ENCODE results near the gene LIN52.
A peak's percentile ranks its signal among the peaks of the same experiment; 100 is the strongest.
"Not testable (repeated sequence)": the region's sequence is repeated elsewhere in the genome, so short reads cannot be mapped to it uniquely, and the experiment has no call there.

LIN52 gene

DNA sequence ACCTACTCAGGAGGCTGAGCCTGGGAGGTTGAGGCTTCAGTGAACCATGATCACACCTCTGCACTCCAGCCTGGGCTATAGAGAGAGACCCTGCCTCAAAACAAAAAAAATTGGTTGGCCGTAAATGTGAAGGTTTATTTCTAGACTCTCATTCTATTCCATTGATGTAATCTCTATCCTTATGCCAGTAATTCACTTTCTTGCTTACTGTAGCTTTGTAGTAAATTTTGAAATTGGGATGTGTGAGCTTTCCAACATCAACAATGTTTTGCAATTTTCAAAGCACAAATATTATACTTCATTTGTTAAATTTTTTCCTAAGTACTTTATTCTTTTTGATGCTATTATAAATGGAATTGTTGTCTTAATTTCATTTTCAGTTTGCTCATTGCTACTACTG lies 24.6 kb downstream of the LIN52 start:
- DNase-seq = no peak

DNA sequence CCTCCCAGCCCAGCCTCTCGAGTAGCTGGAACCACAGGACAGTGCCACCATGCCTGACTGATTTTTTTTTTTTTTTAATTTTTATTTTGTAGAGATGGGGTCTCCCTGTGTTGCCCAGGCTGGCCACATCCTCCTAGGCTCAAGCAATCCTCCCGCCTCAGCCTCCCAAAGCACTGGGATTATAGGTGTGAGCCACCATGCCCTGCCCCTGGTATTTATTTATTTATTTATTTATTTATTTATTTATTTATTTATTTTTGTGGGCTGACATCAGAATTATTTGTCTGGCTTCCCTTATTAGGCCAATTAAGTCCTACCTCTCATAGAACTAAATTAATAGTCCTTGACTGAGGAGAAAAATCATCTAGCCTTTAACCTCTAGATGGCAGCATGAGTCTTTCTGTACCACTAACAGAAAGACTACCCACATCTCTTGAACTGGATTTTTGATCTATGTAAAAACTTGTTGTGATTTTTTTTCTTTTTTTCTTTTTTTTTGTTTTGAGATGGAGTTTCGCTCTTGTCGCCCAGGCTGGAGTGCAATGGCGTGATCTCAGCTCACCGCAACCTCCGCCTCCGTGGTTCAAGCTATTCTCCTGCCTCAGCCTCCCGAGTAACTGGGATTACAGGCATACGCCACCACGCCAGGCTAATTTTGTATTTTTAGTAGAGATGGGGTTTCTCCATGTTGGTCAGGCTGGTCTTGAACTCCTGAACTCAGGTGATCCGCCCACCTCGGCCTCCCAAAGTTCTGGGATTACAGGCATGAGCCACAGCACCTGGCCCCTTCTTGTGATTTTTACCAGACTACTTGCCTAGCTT lies 26.9 kb downstream of the LIN52 start:
- DNase-seq = peak; percentile 58

DNA sequence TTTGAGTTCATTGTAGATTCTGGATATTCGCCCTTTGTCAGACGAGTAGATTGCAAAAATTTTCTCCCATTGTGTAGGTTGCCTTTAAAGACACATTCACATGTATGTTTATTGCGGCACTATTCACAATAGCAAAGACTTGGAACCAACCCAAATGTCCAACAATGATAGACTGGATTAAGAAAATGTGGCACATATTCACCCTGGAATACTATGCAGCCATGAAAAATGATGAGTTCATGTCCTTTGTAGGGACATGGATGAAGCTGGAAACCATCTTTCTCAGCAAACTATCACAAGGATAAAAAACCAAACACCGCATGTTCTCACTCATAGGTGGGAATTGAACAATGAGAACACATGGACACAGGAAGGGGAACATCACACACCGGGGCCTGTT lies 40.7 kb downstream of the LIN52 start:
- not testable (repeated sequence) for DNase-seq

DNA sequence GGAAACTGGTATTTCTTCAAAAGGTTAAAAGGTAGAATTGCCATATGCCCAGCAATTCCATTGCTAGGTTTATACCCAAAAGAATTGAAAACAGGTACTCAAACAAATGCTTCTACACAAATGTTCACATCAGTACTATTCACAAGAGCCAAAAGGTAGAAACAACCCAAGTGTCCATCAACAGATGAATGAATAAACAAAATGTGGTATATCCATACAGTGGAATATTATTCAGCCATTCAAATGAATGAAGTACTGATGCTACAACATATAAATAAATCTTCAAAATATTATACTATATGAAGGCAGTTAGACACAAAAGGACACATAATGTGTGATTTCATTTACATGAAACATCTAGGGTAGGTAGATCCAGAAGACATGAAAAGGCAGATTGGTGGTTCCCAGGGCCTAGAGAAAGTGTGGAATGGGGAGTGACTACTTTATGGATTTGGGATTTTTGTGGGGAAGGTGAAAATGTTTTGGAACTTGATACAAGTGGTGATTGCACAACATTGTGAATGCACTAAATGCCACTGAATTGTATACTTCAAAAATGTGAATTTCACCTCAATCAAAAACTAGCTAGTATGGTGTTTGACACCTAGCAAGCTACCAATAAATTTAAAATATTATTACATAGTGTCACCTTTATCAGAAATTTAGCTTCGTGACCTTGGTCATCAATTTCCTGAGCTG lies 41.7 kb downstream of the LIN52 start:
- no peak for DNase-seq

DNA sequence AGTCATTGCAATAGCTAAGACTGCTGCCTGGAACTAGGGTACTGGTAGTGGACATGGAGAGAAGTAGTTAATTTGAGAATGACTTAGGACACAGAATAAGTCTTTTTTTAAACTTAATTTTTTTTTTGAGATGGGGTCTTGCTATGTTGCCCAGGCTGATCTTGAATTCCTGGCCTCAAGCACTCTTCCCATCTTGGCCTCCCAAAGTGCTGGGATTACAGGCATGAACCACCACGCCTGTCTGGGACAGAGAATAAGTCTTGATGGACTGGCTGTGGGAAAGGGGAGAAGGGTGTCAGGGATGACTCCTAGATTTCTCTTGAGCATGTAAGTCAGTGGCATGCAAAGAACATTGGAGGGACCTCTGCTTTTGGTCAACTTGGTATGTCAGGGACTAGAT lies 42.9 kb downstream of the LIN52 start:
- DNase-seq = no peak

DNA sequence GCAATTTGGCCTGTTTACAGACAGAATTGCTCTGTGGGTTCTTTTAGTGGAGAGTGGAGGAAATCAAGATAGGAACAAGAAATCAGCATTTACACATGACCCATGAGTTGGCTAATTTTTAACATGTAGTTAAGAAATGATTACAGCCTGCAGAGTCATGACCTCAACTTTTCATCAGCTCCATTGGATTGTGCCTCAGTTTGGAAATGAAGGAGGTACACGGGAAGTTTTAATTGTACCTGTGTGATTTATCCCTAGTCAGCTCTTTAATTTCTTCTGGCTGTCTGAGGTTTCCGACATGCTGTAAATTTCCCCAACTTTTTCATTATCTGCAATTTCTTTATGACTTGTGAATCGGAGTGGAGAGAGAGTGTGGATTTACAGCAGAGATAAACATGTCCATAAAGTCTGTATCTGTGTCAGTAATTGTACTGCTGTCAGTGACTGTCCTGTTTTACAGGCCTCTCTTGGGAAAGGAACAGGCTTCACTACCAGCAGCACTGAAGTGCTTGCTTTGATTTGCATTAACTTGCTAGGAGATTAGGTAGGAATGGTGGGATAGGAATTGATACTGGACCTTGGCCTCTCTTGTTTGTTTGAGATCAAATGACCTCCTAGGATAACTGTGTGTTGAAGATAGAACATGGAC lies 49.2 kb downstream of the LIN52 start:
- DNase-seq = no peak

DNA sequence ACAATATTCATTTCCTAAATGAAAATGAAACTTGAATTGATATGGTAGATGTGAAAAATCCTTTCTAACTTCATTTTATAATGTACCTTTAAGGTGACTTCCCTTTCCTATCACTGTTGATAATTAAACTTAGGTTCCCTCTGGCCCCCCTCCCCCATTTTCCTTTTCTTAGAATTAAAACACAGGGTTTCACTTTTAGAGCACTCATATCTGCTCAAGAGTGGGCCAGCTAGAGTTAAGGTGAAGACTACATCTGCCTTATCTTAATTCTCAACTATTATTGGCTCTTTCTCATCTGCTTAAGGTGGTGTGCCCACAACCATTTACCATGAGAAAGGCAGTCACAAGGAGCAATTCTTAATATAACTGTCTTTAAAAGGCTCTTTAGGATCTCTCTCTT lies 49.7 kb downstream of the LIN52 start:
- DNase-seq = no peak

DNA sequence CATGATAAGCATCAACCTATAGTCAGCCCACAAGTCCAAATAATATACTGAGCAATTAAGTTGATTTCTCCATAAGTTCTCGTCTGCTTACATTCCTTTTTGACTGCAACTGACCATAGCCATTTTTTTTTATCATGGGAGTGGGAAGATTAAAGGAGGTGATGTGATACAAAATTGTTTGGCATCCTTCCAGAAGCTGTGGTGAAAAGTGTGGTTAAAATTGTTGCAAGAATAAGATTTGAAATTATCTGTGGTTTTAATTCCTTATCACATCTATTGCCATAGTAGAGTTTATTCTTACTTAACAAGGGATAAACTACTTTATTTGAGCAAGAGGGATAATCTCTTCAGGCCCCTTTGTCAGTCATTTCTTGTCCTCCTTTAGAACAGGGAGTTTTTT lies 50.7 kb downstream of the LIN52 start:
- peak; percentile 23 for DNase-seq

DNA sequence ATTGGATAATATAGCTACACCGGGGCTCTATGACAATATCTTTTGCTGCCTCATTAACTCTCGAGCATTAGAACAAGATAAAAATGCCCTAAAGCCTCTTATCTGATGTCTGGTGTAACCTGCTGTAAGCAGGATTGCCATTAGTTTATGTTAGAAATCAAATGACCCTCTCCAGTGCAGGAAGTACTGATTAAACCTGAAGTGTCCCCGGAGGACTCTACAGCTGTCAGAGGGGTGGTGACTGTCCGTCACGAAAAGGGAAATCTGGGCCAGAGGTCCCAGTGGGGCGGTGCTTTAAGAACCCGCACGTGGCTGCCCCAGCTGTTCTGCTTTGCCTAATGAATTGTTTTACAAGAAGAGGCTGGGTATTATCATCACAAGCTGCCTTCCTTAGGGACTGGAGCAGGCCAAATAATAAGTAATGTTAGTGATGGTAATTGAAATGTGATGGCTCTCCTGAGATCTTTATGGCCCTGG lies 55.7 kb downstream of the LIN52 start:
- no peak for DNase-seq

DNA sequence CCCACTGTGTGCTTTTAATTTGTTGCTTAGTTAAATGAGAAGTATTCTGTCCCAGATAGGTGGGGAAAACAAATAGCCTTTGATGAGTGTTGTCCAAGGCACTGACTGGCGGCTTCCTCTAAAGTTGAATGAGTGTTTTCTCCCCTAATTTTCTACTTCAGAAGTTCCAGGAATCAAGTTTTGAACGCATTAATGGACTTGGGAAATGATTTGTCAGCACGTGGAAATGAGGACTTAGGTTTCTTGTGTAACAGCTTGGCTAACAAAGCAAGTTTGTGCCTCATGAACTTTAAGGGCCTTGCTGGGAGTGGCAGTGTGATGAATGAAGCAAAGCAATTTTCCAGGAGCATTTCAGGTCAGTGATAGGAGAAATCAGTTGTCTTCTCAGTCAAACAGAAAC lies 56.9 kb downstream of the LIN52 start:
- no peak for DNase-seq

DNA sequence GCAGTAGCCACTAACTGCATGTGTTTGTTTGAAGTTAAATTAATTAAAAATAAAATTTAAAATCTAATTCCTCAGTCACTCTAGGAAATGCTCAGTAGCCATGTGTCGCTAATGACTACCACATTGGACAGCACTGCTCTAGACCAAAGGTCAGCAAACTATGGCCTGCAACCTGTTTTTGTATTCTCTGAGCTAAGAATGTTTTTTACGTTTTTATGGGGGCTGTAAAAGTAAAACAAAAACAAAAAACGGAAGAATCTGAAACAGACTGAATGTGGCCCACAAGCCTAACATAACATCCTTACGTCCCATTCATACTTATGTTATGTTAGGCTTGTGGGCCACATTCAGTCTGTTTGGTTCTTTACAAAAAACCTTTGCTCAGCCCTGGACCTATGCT lies 57.8 kb downstream of the LIN52 start:
- DNase-seq = no peak

DNA sequence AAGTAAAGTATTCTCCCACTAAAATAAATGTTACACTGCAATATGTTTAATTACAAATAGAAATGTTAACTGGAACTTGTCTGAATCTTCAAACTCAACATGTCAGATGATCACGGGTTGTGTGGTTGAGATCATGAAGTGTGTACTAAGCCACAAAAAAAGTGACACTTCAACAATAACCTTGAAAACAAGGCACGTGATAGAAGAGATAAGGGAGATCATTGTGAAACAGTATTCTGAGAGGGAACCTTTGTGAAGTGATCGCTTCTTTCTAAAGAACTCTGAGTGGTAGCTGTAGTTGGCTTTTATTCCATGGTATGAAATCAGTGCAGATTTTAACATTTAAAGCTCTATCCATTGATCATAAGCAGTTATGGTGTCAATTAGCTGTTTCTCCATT lies 60.0 kb downstream of the LIN52 start:
- DNase-seq = no peak

DNA sequence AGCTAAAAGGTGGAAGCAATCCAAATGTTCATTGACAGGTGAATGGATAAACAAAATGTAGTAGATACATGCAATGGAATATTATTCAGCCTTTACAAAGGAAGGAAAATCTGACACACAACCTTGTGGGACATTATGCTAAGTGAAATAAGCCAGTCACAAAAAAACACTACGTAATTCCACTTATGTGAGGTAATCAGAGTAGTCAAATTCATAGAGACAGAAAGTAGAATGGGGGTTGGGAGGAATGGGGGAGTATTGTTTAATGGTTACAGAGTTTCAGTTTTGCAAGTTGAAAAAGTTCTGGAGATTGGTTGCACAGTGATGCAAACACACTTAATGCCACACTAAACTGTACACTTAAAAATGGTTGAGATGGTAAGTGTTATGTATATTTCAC lies 62.8 kb downstream of the LIN52 start:
- no peak for DNase-seq

DNA sequence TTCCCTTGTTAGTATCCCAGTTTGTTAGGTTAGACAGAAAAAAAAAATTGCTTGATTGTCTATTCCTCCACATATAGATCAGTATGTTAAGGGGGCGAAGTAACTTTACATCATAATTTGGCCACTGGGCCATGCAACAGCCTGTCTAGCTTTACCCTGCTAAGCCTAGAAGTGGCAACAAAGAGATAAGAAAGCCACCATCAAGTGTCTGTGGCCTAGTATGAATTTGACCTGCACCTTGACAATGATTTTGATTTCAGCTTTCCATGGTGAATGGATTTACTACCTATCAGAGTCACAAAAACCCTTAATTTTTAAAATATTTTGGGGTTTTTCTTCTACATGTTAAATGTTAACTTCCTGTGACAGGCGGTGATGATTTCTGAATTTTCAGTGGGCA lies 63.9 kb downstream of the LIN52 start:
- no peak for DNase-seq

DNA sequence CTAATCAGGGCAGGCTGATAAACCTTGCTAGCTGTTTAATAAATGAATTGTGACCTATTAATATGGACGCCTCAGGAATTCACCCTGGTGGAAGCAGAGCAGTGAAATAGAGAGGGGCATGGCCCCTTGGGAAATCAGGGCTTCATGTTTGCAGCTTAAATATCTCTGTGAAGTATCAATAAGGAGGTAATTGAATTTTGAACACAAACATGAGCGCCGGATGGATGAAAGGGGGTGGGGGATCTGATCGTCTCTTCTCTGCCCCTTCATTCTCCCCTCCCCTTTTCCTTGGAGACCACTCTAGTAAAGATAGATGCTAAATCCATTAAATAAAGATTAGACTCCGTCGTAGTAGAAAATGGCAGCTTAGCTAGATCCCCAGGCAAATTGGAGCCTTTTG lies 70.5 kb downstream of the LIN52 start:
- DNase-seq = no peak

DNA sequence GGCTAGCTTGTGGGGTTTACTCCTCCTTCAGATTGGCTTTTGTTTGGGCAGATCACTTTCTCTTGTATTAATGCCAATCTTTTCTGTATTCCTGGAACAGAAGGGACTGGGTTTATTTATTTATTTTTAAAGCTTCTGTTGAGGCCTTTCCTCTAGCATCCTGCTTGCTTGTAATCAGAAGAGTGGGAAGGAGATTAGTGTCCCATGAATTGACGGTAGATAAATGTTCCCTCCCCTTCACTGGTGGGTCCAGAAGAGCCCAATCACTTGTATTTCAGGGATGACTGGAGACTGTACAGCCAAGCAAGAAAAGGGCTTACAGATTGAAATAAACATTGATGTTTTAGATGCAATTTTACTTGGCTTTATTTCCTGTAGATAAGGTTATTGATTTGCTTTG lies 71.0 kb downstream of the LIN52 start:
- DNase-seq = no peak

DNA sequence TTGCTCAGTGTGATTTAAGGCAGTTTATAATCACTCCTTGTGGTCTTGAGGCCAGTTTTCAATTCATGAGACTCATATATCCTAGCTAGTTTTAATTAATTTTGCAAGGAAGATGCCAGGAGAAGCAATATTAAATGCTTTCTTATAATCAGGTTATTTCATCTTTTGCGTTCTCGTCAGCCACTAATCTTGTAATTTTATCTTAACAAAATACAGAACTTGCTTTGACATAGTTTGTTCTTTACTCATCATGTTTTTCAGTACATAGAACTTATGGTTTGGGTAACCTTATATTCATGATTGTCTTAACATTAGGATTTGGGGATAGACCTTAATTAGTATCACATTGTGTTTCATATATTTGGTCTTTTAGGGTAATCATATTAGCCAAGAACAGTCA lies 76.0 kb downstream of the LIN52 start:
- no peak for DNase-seq

DNA sequence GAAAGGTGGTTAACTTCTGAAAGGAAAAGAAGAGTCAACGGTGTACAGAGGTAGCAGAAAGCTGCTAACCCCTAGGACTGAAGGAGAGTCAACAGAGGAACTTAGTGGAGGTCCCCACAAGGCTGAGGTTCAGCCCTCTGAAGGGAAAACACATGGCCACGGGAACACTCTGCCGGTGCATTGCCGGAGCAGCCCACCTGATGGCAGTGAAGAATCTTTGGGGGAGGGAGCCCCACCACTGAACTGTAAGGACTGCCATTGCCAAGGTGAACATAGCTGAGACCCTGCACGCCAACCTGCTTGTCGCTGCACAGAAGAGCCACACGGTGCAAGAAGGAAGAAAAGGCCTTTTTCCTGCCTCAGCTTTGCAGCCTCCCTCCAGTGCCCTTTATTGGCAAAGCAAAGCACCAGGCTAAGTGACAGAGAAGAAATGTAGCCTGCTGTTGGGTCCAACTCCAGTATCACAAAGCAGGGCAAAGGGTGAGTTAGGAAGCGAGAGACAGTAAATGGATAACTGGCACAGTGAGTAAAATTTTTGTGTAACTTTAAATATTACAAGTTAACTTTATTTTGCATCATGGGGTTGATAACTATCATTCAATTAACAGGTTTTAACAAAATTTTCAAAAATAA lies 76.9 kb downstream of the LIN52 start:
- no peak for DNase-seq

DNA sequence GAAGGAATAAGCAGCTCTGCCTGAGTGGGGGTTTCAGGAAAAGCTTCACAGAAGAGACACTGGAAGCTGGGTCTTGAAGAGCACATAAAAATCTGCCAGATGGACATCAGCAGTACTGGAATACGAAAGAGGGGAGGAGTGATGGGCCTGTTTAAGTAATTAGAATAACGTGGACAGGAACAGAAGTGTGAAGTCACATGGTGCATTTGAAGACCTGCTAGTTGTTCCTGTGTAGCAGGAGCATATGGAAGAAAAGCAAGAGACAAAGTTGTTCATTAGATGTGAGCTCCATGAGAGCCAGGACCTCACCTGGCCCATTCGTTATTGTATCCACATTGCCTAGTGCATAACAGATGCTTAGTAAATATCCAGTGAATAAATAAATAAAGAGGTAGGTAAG lies 85.2 kb downstream of the LIN52 start:
- DNase-seq = no peak

DNA sequence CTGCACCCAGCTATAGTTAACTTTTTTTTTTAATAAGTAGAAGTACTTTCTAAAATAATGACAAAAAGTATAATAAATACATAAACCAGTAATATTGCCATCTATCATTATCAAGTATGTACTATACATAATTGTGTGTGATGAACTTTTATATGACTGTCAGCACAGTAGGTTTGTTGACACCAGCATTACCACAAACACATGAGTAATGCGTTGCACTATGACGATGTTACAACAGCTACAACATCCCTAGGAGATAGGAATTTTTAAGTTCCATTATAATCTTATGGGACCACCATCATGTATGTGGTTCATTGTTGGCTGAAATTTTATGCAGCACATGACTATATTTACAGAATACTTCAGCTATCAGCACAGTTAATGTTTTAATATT lies 91.6 kb downstream of the LIN52 start:
- DNase-seq = peak; percentile 3

DNA sequence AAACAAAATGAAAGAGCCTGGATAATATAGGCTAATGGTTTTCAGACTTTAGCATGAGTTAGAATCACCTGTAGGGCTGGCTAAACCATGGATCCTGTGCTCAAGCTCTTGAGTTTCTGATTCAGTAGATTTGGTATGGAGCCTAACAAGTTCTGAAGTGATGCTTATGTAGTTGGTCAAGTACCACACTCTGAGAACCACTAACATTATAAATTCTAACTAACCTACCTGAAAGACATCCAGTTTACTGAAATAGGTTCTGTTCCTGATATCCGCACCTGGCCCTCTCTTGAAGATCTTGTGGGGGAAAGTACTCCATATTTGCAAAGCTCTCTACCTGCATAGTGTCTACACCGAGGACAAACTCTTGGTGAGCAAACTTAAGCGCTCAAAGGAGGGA lies 95.1 kb downstream of the LIN52 start:
- no peak for DNase-seq

DNA sequence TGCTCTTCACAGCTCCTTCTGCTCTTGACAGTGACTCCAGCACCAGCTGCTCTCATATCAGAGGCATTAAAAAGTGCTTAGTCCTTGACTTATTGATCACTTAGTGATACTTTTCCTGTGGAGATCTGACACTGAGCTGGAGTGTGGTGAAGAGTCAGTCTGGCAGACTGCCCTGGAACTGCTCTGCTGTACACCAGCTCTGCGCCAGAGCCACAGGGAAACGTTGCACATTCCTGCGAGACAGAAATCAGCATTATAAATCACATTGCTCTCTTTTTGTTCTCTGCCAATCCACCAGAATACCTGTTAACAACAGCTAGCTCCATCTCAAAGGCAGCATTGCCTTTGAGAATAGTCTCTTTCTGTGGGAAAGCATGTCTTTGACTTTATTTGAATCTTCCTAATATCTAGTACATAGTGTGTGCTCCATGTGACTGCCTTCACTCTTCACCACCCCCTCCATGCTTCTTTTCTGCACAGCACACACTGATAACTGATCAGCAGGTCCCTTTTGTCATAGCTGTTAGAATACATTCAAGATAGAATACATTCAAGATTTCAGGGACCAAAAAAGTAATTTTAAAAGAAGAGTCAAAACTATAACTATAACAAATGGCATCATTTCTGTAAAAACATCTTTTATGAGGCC lies 106.3 kb downstream of the LIN52 start:
- DNase-seq = no peak

All from fibroblast of skin of back (primary cell).